Activated CD4-positive, alpha-beta memory T cell treated with anti-CD3 and anti-CD28 coated beads, Interleukin-2, amount 10 ng/mL, durations not matched to agents 7 days and 5 days (primary cell): Measurements from ENCODE around the gene RANBP3. TPM values are rescaled to one million over a fixed set of nuclear protein-coding genes. Genes with fewer than 3 reads are reported as not detected.
"Not testable (repeated sequence)": the region's sequence is repeated elsewhere in the genome, so short reads cannot be mapped to it uniquely, and the experiment has no call there.

Source experiments
- CTCF ChIA-PET: fragments of 350-600 bp; sonication (Branson Sonifier 250); formaldehyde crosslinking; loops from one replicate; lab custom pipeline; 2021; ENCODE audit warnings: antibody characterized with exemption, inconsistent platforms; lab: Charles Lee
- POLR2A ChIA-PET: fragments of 350-600 bp; sonication (Branson Sonifier 250); formaldehyde crosslinking; loops from one replicate; lab custom pipeline; 2021; ENCODE audit warnings: antibody characterized with exemption; lab: Charles Lee
- DNase-seq: peaks from one replicate; pipeline ENCODE4 v3.0.0-alpha.2; 2020
- H3K27ac Mint-ChIP-seq: one replicate; pipeline ENCODE4 v1.8.0; 2021; ENCODE audit warnings: mild to moderate bottlenecking, mixed read lengths
- H3K27me3 Mint-ChIP-seq: one replicate; pipeline ENCODE4 v1.8.0; 2021; ENCODE audit warnings: mixed read lengths
- H3K36me3 Mint-ChIP-seq: one replicate; pipeline ENCODE4 v1.8.0; 2021; ENCODE audit warnings: low read depth, mixed read lengths
- H3K4me1 Mint-ChIP-seq: one replicate; pipeline ENCODE4 v1.8.0; 2021; ENCODE audit warnings: mixed read lengths
- H3K4me3 Mint-ChIP-seq: one replicate; pipeline ENCODE4 v1.8.0; 2021; ENCODE audit warnings: mild to moderate bottlenecking, mixed read lengths
- H3K9me3 Mint-ChIP-seq: one replicate; pipeline ENCODE4 v1.8.0; 2021; ENCODE audit warnings: mixed read lengths
- total RNA-seq, 2 experiments: library from RNA; stranded (reverse); gene quantifications; one replicate each; pipeline ENCODE4 v1.2.3, GENCODE V29; 2021

The RANBP3 gene
- total RNA-seq, 2 experiments from 2014 or later, result 78.1 to 85.1 TPM

DNA sequence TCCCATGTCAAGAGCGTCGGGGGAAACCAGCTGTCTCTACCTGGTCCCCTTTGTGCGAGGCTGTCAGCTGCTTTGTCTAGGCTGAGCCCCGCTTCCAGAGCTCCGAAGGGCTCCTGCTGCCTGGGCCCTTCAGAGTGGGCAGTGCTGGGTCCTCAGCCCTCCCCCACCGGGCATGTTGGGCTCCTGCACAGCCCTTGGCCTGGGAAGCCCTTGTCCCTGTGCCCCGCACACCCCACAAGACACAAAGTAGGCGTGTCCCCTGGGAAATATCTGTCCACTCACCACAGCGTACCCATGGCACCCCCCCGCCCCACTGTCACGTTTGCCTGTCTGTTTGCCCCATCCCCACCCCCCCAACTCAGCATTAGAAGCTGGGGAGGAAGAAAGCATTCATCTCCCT, 39.6 kb upstream of the RANBP3 start:
- H3K36me3 Mint-ChIP-seq, result no peaks in the 10 kb centered on the region
- H3K27me3 Mint-ChIP-seq, result no peaks in the 10 kb centered on the region
- no peak overlapping the region for H3K27ac Mint-ChIP-seq
- H3K9me3 Mint-ChIP-seq, result no peaks in the 10 kb centered on the region
- CTCF ChIA-PET, result interaction anchor here (1.0 kb wide), 1 partner anchor 214 kb away, joined by 3 read pairs; no protein-coding TSS in a partner anchor
- no peak for DNase-seq
- H3K4me1 Mint-ChIP-seq, result no peaks in the 10 kb centered on the region
- POLR2A ChIA-PET, result no interaction called here
- no peak overlapping the region for H3K4me3 Mint-ChIP-seq

DNA sequence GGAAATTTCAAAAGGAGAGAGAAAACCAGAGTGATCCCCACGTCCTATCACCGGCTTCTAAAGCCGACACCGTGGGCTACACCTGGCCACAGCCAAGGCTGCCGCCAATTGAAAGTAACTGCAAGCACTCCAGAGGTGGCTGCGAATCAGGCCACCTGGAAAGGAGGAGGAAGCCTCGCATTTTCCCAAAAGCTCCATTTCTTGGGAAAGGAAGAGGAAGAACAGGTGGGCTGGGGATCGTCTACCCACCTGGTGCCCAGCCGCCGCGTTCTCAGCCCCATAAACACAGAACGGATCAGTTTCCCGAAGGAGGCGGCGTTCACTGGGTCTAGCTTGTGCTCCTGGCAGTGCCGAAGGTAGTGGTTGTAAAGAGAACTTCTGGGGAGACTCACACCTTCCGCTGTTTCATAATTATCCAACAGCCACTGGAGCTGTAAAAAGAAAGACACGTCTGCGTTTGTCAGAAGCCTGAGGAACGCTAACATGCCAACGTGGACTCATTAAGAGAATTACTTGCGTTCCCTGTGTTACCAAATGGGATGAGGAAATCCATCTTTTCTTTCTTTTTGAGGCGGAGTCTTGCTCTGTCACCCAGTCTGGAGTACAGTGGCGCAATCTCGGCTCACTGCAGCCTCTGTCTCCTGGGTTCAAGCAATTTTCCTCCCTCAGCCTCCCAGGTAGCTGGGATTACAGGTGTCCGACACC, 38.1 kb upstream of the RANBP3 start:
- Mint-ChIP-seq H3K9me3 (no peaks in the 10 kb centered on the region), H3K27me3 (no peaks in the 10 kb centered on the region), H3K36me3 (no peaks in the 10 kb centered on the region), H3K27ac (no peak overlapping the region), H3K4me1 (no peaks in the 10 kb centered on the region), H3K4me3 (no peak overlapping the region)
- ChIA-PET CTCF (no interaction called here), POLR2A (interaction anchor here (0.6 kb wide), 1 partner anchor 193 kb away, joined by 3 read pairs; no protein-coding TSS in a partner anchor)
- no peak for DNase-seq

DNA sequence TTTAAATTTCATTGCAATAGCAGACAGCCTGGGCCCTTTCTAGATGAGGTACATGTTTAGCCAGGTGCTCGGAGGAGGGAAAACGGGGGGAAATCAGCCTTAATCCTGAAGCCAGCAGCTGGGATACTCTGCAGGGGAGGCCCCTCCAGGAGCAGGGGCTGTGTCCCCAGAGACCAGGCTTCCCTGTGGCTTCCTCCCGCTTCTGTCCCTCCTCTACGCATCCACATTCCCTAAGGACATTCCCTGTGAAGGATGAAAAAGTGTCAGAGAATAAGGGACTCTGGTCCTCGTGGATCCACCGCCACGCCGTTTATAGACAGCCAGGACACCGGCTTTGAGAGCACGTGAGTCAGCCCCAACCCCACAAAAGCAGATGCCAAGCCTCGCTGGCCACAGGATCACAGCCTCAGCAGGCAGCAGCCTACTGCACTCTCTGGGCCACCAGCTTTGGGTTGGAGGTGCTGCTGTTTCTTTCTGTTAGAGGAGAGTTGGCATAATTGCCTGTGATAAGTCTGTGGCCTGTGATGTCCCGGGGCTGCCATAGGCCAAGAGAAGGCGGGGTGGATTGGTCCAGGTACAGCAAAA, 36.7 kb upstream of the RANBP3 start:
- no peaks in the 10 kb centered on the region for H3K9me3 Mint-ChIP-seq
- no peaks in the 10 kb centered on the region for H3K36me3 Mint-ChIP-seq
- POLR2A ChIA-PET, result no interaction called here
- H3K27ac Mint-ChIP-seq, result no peak overlapping the region
- no peak overlapping the region for H3K4me3 Mint-ChIP-seq
- DNase-seq, result no peak
- CTCF ChIA-PET, result interaction anchor here (2.2 kb wide), 1 partner anchor 7 kb away, joined by 6 read pairs; no protein-coding TSS in a partner anchor
- no peaks in the 10 kb centered on the region for H3K27me3 Mint-ChIP-seq
- no peaks in the 10 kb centered on the region for H3K4me1 Mint-ChIP-seq

DNA sequence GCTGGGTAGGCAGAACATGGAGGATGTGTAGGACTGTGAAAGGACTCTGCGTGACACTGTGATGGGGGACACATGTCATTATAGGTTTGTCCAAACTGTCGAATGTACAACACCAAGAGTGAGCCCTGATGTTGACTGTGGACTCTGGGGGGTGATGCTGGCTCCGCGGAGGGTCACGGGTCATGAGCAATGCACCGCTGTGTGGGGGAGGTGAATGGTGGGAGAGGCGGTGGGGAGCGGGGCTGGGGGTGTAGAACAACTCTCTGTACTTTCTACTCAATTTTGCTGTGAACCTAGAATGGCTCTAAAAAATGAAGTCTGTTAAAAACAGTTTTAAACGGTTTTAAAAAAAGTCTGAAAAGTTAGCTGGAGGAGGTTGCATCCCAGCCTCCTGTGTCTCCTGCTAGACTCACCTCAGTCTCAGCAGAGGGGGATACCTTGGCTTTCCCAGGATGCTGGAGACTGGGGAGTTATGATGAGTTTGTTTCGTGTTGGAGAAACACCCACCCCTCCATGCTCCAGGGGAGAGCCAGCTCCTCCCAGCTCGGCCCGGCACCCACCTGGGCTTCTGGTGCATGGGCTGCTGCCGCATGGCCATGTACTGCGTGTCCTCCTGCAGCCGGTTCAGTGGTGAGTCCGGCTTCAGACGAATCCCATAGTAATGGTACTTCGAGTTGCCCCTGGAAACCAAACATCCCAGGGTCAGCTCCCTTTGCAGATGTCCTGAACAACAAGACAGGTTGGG, 34.7 kb upstream of the RANBP3 start:
- DNase-seq, result no peak
- Mint-ChIP-seq H3K4me3 (no peak overlapping the region), H3K27ac (no peak overlapping the region), H3K9me3 (no peaks in the 10 kb centered on the region), H3K36me3 (no peaks in the 10 kb centered on the region), H3K4me1 (no peaks in the 10 kb centered on the region), H3K27me3 (no peaks in the 10 kb centered on the region)
- CTCF ChIA-PET, result interaction anchor here (0.7 to 2.2 kb wide), 2 partner anchors 10 to 28 kb away, joined by 3 to 6 read pairs; no protein-coding TSS in a partner anchor
- POLR2A ChIA-PET, result no interaction called here

DNA sequence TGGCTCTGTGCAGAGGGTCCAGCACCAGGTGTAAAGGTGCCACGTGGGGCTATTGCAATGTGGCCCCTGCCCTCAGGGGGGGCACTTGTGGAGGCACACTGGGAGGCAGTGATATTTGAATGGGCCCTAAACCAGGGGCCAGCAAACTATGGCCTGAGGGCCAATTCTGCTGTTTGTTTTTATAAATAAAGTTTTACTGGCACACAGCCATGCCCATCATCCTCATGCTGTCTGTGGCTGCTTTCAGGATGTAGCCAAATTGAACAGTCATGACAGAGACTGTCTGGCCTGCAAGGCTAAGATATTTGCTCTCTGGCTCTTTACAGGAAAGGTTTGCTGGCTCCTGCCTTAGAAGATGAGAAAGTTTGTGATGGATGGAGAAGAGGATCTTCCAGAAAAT, 33.9 kb upstream of the RANBP3 start:
- CTCF ChIA-PET, result no interaction called here
- Mint-ChIP-seq H3K9me3 (no peaks in the 10 kb centered on the region), H3K4me3 (no peak overlapping the region), H3K27ac (no peak overlapping the region), H3K27me3 (no peaks in the 10 kb centered on the region), H3K4me1 (peaks cover 2% of the 10 kb centered on the region), H3K36me3 (no peaks in the 10 kb centered on the region)
- POLR2A ChIA-PET, result no interaction called here
- DNase-seq, result no peak

DNA sequence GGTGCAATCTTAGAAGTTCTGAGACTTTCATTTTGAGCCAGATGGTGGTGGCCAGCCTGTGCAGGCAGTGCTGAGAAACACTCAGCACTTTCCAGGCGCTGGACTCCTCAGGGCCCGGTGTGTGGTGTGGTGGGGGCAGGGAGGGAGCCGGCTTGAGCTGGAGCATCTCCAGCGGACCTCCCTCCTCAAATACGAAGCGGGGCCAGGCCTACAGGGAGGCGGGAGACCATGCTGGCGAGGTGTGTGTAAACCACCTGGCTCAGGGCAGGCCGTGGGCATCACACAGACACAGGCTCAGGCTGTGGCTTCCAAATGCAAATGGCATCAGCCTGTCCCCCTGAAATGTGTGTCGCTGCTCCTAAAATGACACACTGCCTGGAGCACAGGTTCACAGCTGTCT, 33.3 kb upstream of the RANBP3 start:
- H3K4me3 Mint-ChIP-seq, result no peak overlapping the region
- ChIA-PET CTCF (no interaction called here), POLR2A (no interaction called here)
- peaks cover 2% of the 10 kb centered on the region for H3K4me1 Mint-ChIP-seq
- H3K27ac Mint-ChIP-seq, result no peak overlapping the region
- H3K9me3 Mint-ChIP-seq, result no peaks in the 10 kb centered on the region
- H3K27me3 Mint-ChIP-seq, result no peaks in the 10 kb centered on the region
- DNase-seq, result no peak
- H3K36me3 Mint-ChIP-seq, result no peaks in the 10 kb centered on the region

DNA sequence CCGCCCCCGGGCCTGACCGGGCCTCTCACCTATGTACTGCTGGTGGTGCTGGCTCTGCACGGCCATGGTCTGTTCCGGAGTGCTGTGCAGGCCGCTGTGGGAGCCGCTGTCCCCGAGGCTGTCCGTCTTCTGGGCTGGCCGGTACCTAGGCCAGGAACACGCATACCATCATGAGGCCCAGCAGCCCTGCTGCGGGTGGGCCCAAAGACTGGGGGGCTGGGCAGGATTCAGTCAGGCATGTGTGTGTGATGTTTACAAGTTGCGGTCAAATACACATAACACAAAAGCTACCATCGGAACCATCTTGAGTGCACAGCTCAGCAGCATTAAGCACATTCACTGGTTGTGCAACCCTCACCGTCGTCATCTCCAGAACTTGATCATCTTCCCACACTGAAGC, 32.2 kb upstream of the RANBP3 start:
- no peak for DNase-seq
- Mint-ChIP-seq H3K27ac (no peak overlapping the region), H3K4me3 (no peak overlapping the region), H3K9me3 (no peaks in the 10 kb centered on the region), H3K27me3 (no peaks in the 10 kb centered on the region), H3K4me1 (peaks cover 2% of the 10 kb centered on the region), H3K36me3 (no peaks in the 10 kb centered on the region)
- ChIA-PET POLR2A (no interaction called here), CTCF (no interaction called here)

DNA sequence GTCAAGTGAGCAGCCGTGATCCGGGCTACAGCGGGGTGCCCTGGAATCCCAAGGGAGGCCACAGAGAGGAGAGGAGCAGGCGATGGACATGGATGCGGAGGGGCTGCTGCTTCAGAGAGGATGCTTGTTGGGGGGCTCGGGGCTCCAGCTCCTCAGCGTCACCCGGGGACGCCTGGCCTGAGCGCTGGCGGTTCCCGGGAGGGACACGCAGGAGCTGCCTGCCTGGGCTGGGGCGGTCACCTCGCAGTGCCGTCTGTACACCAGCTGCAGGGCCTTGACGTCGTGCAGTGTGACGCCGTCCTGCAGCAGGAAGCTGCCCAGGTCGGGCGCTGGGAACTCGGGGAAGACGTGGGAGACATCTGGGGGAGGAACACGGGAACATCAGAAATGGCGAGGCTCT, 29.9 kb upstream of the RANBP3 start:
- Mint-ChIP-seq H3K27me3 (no peaks in the 10 kb centered on the region), H3K4me1 (peaks cover 2% of the 10 kb centered on the region), H3K9me3 (no peaks in the 10 kb centered on the region), H3K4me3 (no peak overlapping the region), H3K27ac (no peak overlapping the region), H3K36me3 (no peaks in the 10 kb centered on the region)
- no peak for DNase-seq
- CTCF ChIA-PET, result interaction anchor here (0.7 kb wide), 1 partner anchor 1359 kb away, joined by 3 read pairs; no protein-coding TSS in a partner anchor
- POLR2A ChIA-PET, result no interaction called here

DNA sequence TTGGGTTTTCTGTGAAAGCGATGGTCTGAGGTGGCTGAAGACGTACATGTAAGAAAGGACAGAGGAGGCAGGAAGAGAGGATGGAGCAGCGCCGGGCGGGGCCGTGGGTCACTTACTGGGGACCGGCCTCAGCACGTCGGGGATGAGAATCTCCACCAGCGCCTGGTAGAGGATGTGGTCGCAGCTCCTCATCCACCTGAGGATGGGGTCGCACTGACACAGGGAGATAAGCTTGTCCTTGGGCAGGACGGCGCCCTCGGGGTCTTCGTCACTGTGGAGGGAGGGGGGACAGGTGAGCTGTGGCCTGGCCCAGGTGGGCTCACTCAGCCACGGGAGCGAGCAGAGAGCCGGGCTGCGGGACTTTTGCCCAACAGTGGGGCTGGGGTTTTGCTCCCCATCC, 29.0 kb upstream of the RANBP3 start:
- DNase-seq, result no peak
- no peak overlapping the region for H3K27ac Mint-ChIP-seq
- no peaks in the 10 kb centered on the region for H3K27me3 Mint-ChIP-seq
- ChIA-PET CTCF (no interaction called here), POLR2A (no interaction called here)
- H3K36me3 Mint-ChIP-seq, result no peaks in the 10 kb centered on the region
- no peak overlapping the region for H3K4me3 Mint-ChIP-seq
- H3K4me1 Mint-ChIP-seq, result peaks cover 2% of the 10 kb centered on the region
- H3K9me3 Mint-ChIP-seq, result no peaks in the 10 kb centered on the region

DNA sequence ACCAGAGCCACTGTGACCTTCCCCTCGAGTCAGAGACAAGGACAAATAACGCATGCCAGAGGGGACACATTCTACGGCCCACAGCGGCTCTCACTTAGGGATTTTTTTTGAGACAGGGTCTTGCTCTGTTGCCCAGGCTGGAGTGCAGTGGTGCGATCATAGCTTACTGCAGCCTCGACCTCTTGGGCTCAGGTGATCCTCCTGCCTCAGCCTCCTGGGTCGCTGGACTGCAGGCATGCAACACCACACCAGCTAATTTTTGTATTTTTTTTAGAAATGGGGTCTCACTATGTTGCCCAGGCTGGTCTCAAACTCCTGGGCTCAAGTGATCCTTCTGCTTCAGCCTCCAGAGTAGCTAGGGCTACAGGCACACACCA, 28.1 kb upstream of the RANBP3 start:
- CTCF ChIA-PET, result interaction anchor here (1.1 kb wide), 1 partner anchor 19 kb away, joined by 3 read pairs; no protein-coding TSS in a partner anchor
- H3K27me3 Mint-ChIP-seq, H3K9me3 Mint-ChIP-seq, POLR2A ChIA-PET, H3K27ac Mint-ChIP-seq, H3K4me1 Mint-ChIP-seq, H3K4me3 Mint-ChIP-seq, DNase-seq, H3K36me3 Mint-ChIP-seq: not testable (repeated sequence)

DNA sequence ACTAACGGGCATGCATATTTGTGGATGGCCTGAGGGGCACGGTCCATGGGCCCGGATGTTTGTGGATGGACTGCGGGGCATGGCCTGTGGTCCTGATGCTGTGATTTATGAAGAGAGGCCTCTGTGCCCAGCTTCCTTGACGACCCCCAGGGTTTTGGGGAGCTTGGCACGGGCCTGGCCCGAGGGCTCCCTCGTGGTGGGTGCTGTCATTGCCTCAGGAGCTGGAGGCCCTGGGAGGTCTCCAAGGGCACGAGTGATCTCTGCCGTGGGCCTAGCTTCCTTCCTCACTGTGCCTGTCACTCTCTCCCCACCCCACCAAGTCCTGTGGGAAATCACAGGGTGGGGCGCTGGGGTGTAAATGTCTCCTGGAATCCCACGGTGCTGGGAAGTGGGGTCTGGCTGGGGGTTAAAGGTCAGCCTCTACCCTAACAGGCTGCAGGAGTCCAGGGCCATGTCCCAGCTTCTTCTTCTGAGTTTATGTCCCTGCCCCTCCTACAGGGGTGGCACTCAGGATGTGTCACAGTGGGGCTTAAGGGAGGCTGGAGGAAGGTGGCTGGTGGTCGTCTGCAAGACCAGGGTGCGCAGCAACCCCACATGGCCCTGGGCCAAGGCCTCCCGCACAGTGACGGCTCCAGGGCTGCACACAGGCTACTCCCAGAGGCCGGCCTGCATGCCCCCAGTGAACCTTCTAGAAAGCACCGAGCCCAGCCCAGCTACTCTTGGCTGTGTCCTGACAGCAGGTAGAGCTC, 27.6 kb upstream of the RANBP3 start:
- H3K27ac Mint-ChIP-seq, result no peak overlapping the region
- ChIA-PET POLR2A (no interaction called here), CTCF (interaction anchor here (1.1 kb wide), 1 partner anchor 18 kb away, joined by 3 read pairs; no protein-coding TSS in a partner anchor)
- no peaks in the 10 kb centered on the region for H3K27me3 Mint-ChIP-seq
- H3K36me3 Mint-ChIP-seq, result peaks cover 4% of the 10 kb centered on the region
- DNase-seq, result no peak
- H3K9me3 Mint-ChIP-seq, result peaks cover 2% of the 10 kb centered on the region
- H3K4me1 Mint-ChIP-seq, result peaks cover 2% of the 10 kb centered on the region
- H3K4me3 Mint-ChIP-seq, result no peak overlapping the region

DNA sequence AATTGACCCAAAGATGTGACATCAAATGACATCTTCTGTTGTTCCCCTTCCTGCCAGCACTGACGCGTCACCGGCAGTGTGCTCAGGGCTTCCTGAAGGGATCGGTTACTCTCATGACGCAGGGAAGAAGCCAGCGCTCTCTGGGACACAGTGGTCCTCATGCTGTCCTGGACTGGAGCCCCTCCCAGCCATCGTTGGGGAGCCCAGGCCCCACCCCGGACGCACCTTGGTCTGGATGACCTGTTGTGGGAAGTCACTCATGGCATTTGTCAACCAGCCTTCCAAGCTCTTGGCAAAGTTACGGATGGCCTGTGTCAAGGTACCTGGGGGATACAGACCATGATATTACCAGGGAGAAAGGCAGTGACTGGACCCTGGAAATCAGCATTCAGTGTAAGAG, 26.0 kb upstream of the RANBP3 start:
- no peak for DNase-seq
- no peak overlapping the region for H3K27ac Mint-ChIP-seq
- CTCF ChIA-PET, result no interaction called here
- H3K36me3 Mint-ChIP-seq, result peaks cover 9% of the 10 kb centered on the region
- H3K4me3 Mint-ChIP-seq, result no peak overlapping the region
- H3K4me1 Mint-ChIP-seq, result peaks cover 2% of the 10 kb centered on the region
- no peaks in the 10 kb centered on the region for H3K27me3 Mint-ChIP-seq
- POLR2A ChIA-PET, result no interaction called here
- peaks cover 4% of the 10 kb centered on the region for H3K9me3 Mint-ChIP-seq

DNA sequence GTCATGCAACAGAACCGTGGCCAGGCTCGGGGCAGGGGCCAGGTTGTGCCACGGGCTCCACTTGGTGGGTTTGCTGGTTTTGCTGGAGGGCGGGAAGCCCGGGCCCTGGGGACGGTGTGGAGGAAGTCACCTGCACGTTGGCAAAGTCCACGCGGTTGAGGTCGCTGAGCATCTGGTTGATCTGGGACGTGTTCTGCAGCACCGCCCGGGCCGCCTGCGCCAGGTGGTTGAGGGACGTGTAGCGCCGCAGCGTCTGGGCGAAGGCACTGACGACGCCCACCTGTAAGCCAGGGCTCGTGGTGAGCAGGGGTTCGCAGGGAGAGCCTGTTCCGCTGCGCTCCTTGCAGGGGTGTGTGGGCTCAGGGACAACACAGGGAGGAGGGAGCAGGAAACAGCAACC, 24.7 kb upstream of the RANBP3 start:
- ChIA-PET CTCF (interaction anchor here (1.3 kb wide), 1 partner anchor 199 kb away, joined by 4 read pairs; no protein-coding TSS in a partner anchor), POLR2A (no interaction called here)
- no peak for DNase-seq
- Mint-ChIP-seq H3K4me1 (peaks cover 2% of the 10 kb centered on the region), H3K9me3 (peaks cover 4% of the 10 kb centered on the region), H3K27ac (no peak overlapping the region), H3K4me3 (no peak overlapping the region), H3K36me3 (peaks cover 9% of the 10 kb centered on the region), H3K27me3 (no peaks in the 10 kb centered on the region)
